Lung (tissue), 12 donors: Measurements from ENCODE around the gene APLF. TPM values are rescaled to one million over a fixed set of nuclear protein-coding genes. Genes with fewer than 3 reads are reported as not detected.

Experiments used
- ATAC-seq: fragments of 200-7000 bp; cut with Tn5 transposase; one replicate; pipeline ENCODE4 v1.9.1; 2020; ENCODE audit warnings: moderate number of reproducible peaks; ENCODE audit not compliant: insufficient read depth, low FRiP score
- DNase-seq, 3 donors: peaks; one replicate each; pipeline ENCODE4 v3.0.0-alpha.2; 2013 to 2017
- H3K27ac ChIP-seq, 2 donors: one replicate each; pipeline ENCODE4 v1.5.1; 2013; ENCODE audit warnings: mild to moderate bottlenecking in 2 of 2, moderate library complexity in 2 of 2, control low read depth in 1 of 2, inconsistent platforms in 1 of 2, low read depth in 1 of 2, low read length in 1 of 2
- H3K27me3 ChIP-seq, 3 donors: one replicate each; pipeline ENCODE4 v1.5.1; 2013; ENCODE audit warnings: low read length in 2 of 3; ENCODE audit not compliant: control insufficient read depth in 3 of 3, insufficient read depth in 3 of 3
- H3K36me3 ChIP-seq, 4 donors: one replicate each; pipeline ENCODE4 v1.5.1; 2013; ENCODE audit warnings: low read length in 4 of 4, mild to moderate bottlenecking in 1 of 4, moderate library complexity in 1 of 4; ENCODE audit not compliant: control insufficient read depth in 4 of 4, insufficient read depth in 4 of 4
- H3K4me1 ChIP-seq, 5 donors: one replicate each; pipeline ENCODE4 v1.5.1; 2013; ENCODE audit warnings: low read length in 5 of 5, mild to moderate bottlenecking in 2 of 5, moderate library complexity in 1 of 5; ENCODE audit not compliant: control insufficient read depth in 5 of 5, insufficient read depth in 5 of 5
- H3K4me3 ChIP-seq: one replicate; pipeline ENCODE4 v1.5.1; 2013; ENCODE audit warnings: mild to moderate bottlenecking, control low read depth, moderate library complexity
- H3K9ac ChIP-seq, 2 donors: one replicate each; pipeline ENCODE4 v1.5.1; 2013; ENCODE audit warnings: low read length in 2 of 2, control low read depth in 1 of 2; ENCODE audit not compliant: insufficient read depth in 1 of 2
- H3K9me3 ChIP-seq, 4 donors: one replicate each; pipeline ENCODE4 v1.5.1; 2013; ENCODE audit warnings: low read length in 3 of 4, mild to moderate bottlenecking in 1 of 4, moderate library complexity in 1 of 4; ENCODE audit not compliant: control insufficient read depth in 4 of 4, insufficient read depth in 3 of 4
- whole genome bisulfite sequencing, 2 donors: extraction: QIAGEN DNeasy Blood & Tissue Kit; methylation state at CpG; one replicate each; pipeline ENCODE4 v1.1.7; 2013; 5-methylcytosine and 5-hydroxymethylcytosine counted together
- polyA plus RNA-seq, 2 donors: library from polyadenylated mRNA; stranded (reverse); fragments of 200-250 nt; gene quantifications; one replicate each; pipeline ENCODE4 v1.2.1, GENCODE V29; 2013
- total RNA-seq, 2 donors: library from RNA; depleted of rRNA in 1 of 2; stranded (reverse); fragments of >200 nt in 1 of 2; gene quantifications; one replicate each; pipeline ENCODE4 v1.2.1, GENCODE V29; 2014 to 2021
- TF ChIP-seq, protein P1 (sequence below): IDR thresholded peaks from 2 replicates; pipeline ENCODE4 v1.5.1; 2012; ENCODE audit warnings: mild to moderate bottlenecking; ENCODE audit errors: control extremely low read depth, extremely low read depth
- donor health status: control.
- donor health status: control.
- donor health status: Bipolar disorder and iron deficiency.
- donor health status: healthy.
- donor health status: DM: yes; HTN: yes; CAD: no.

Gene APLF
- total and polyA plus RNA-seq, 4 donors = 0.50 to 11.8 (median 2.3) TPM

DNA sequence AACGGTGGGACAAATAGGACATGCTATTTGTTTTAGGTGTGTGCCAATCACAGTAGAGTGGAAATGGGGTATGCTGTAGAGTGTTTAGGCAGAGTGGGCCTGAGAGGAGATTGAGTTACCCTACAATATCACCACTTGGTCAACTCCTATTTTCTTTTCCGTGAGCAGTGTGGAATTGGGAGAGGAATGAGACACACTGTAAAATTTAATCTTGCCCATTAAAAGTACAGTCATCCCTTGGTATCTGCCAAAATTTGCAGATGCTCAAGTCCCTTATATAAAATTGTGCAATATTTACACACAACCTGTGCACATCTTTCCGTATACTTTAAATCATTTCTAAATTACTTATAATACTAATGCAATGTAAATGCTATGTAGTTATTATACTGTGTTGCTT, 12.7 kb upstream of the APLF start:
- ATAC-seq (no peak), DNase-seq (no peak)
- no peaks in the 10 kb centered on the region for H3K4me1 ChIP-seq
- no peaks in the 10 kb centered on the region for H3K36me3 ChIP-seq
- no peaks in the 10 kb centered on the region for H3K9me3 ChIP-seq
- H3K27me3 ChIP-seq = no peaks in the 10 kb centered on the region
- H3K9ac ChIP-seq = no peak overlapping the region
- H3K27ac ChIP-seq = no peak overlapping the region
- no peak overlapping the region for H3K4me3 ChIP-seq
- TF ChIP-seq, protein P1, sequence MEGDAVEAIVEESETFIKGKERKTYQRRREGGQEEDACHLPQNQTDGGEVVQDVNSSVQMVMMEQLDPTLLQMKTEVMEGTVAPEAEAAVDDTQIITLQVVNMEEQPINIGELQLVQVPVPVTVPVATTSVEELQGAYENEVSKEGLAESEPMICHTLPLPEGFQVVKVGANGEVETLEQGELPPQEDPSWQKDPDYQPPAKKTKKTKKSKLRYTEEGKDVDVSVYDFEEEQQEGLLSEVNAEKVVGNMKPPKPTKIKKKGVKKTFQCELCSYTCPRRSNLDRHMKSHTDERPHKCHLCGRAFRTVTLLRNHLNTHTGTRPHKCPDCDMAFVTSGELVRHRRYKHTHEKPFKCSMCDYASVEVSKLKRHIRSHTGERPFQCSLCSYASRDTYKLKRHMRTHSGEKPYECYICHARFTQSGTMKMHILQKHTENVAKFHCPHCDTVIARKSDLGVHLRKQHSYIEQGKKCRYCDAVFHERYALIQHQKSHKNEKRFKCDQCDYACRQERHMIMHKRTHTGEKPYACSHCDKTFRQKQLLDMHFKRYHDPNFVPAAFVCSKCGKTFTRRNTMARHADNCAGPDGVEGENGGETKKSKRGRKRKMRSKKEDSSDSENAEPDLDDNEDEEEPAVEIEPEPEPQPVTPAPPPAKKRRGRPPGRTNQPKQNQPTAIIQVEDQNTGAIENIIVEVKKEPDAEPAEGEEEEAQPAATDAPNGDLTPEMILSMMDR = no peak
- 86 to 89% methylated on average over 3 of the region's 3 CpGs for WGBS, 2 donors

- no peaks in the 10 kb centered on the region for H3K4me1 ChIP-seq
- WGBS, 2 donors = 87 to 91% methylated on average over 4 of the region's 4 CpGs
- no peak overlapping the region for H3K9ac ChIP-seq
- TF ChIP-seq, protein P1 = no peak
- H3K36me3 ChIP-seq = no peaks in the 10 kb centered on the region
- H3K27me3 ChIP-seq = no peaks in the 10 kb centered on the region
- H3K4me3 ChIP-seq = no peak overlapping the region
- DNase-seq (no peak), ATAC-seq (no peak)
- no peak overlapping the region for H3K27ac ChIP-seq
- no peaks in the 10 kb centered on the region for H3K9me3 ChIP-seq
Observed at GRCh38 chr2:68456198-68456597, 11.2 kb upstream of the APLF start.

- Histone ChIP-seq H3K27ac (no peak overlapping the region), H3K4me1 (no peaks in the 10 kb centered on the region), H3K4me3 (no peak overlapping the region), H3K9me3 (no peaks in the 10 kb centered on the region), H3K9ac (no peak overlapping the region), H3K27me3 (no peaks in the 10 kb centered on the region), H3K36me3 (no peaks in the 10 kb centered on the region)
- WGBS, 2 donors = 51 to 73% methylated on average over 1 of the region's 1 CpG
- no peak for DNase-seq
- TF ChIP-seq, protein P1 = no peak
- ATAC-seq = no peak
Observed at GRCh38 chr2:68458981-68459380, 8.4 kb upstream of the APLF start.

DNA sequence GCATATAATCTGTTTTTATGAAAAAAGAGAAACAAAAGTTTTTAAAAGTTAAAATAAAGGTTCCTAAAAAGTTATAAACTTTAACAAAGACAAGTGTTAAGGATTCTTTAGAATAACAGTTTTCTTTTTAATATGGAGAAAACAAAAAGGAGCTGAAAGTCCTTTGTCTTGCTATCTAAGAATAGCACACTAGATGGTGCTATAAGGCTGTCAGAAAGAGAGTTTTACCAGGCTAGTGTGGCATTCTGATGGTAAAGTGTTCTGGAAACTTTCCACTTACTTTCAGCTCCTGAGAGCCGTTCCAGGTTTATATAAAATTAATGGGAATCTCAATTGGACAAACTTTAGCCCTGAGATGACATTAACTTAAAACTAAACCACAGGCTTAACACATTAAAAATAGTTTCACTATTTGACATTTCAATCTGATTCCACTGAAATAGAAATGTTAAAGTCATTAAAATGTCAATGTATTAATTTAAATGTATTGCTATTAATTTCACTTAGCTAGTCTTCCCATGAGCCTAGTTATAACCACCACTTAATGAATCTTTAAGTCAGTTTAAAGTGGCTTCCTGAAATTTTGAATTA, 4.0 kb upstream of the APLF start:
- Histone ChIP-seq H3K36me3 (peaks cover 0 to 2% (median 0%) of the 10 kb centered on the region in 4 donors), H3K9me3 (no peaks in the 10 kb centered on the region), H3K27ac (no peak overlapping the region), H3K27me3 (no peaks in the 10 kb centered on the region), H3K4me3 (no peak overlapping the region), H3K4me1 (peaks cover 0 to 17% (median 3%) of the 10 kb centered on the region in 5 donors), H3K9ac (no peak overlapping the region)
- peak in 2 of 3 donors; percentile 56 to 72 for DNase-seq
- TF ChIP-seq, protein P1 = peak; percentile 73
- ATAC-seq = no peak
- 0% methylated on average over 1 of the region's 1 CpG for WGBS, 2 donors
